ENCODE measurements around the gene TBCC.

GRCh38 chr6:42729731-42730130 is 16.2 kb downstream of the TBCC start:
- TF ChIP-seq ZNF274 (IDR thresholded peaks at IDR 0.05; ENCODE audit: low read depth, low read length) (no peak), SUZ12 (IDR thresholded peaks at IDR 0.05; ENCODE audit: extremely low read depth, insufficient read depth, insufficient read length) (no peak)

Measured in NT2/D1 (cell line).